ENCODE data around the gene TSHZ2. TPM values are rescaled to one million over a fixed set of nuclear protein-coding genes. Genes with fewer than 3 reads are reported as not detected.

The TSHZ2 gene
- total and polyA plus RNA-seq, 11 donors = 1.8 to 12.1 (median 3.7) TPM

DNA sequence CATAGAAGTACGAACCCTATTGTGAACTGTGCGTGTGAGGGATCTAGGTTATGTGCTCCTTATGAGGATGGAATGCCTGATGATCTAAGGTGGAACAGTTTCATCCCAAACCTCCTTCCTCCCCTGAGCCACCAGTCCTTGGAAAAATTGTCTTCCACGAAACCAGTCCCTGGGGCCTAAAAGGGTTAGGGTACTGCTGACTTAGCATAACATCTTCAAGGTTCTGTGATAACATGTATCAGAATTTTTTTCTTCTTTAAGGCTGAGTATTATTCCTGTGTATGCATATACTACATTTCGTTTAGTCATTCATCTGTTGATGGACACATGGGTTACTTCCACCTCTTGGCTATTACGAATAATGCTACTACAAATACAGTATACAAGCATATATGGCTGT is 80.2 kb downstream of the TSHZ2 start:
- no peaks in the 10 kb centered on the region for H3K27me3 ChIP-seq
- H3K9me3 ChIP-seq = peaks cover 0 to 4% (median 0%) of the 10 kb centered on the region in 12 donors
- WGBS, 4 donors = 86 to 97% (median 95%) methylated on average over 5 of the region's 5 CpGs
- TF ChIP-seq POLR2A (IDR thresholded peaks at IDR 0.05) = no peak
- TF ChIP-seq, protein P1, sequence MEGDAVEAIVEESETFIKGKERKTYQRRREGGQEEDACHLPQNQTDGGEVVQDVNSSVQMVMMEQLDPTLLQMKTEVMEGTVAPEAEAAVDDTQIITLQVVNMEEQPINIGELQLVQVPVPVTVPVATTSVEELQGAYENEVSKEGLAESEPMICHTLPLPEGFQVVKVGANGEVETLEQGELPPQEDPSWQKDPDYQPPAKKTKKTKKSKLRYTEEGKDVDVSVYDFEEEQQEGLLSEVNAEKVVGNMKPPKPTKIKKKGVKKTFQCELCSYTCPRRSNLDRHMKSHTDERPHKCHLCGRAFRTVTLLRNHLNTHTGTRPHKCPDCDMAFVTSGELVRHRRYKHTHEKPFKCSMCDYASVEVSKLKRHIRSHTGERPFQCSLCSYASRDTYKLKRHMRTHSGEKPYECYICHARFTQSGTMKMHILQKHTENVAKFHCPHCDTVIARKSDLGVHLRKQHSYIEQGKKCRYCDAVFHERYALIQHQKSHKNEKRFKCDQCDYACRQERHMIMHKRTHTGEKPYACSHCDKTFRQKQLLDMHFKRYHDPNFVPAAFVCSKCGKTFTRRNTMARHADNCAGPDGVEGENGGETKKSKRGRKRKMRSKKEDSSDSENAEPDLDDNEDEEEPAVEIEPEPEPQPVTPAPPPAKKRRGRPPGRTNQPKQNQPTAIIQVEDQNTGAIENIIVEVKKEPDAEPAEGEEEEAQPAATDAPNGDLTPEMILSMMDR (IDR thresholded peaks at IDR 0.05) = no peak
- DNase-seq = no peak
- no peaks in the 10 kb centered on the region for H3K36me3 ChIP-seq
- no peak overlapping the region for H3K27ac ChIP-seq
- intact Hi-C loops (cut with DNase I) = no loop called here
- no peak for ATAC-seq
- H3K4me3 ChIP-seq = no peak overlapping the region
- no peaks in the 10 kb centered on the region for H3K4me1 ChIP-seq

DNA sequence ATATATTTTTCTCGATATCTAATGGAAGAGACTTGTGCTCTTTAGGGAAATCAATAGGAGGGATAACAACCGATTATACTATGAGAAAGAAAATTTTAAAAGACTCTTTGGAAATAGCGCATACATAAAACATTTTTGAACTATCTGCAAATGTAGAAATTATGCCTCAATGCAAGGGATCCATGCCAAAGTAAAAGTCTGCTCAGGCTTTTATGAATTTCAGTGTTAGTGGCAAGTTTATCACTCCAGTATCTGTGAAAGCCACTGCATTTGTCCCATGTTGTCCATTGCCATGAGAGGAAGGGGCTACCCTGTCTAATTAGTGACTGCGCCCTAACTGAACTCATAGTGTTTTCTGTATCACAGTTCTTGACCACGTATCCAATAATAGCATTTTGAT is 81.4 kb downstream of the TSHZ2 start:
- ATAC-seq (no peak), DNase-seq (no peak)
- no peaks in the 10 kb centered on the region for H3K27me3 ChIP-seq
- H3K27ac ChIP-seq = no peak overlapping the region
- no peak overlapping the region for H3K4me3 ChIP-seq
- no peak for TF ChIP-seq POLR2A (IDR thresholded peaks at IDR 0.05)
- no peaks in the 10 kb centered on the region for H3K9me3 ChIP-seq
- H3K4me1 ChIP-seq = no peaks in the 10 kb centered on the region
- H3K36me3 ChIP-seq = no peaks in the 10 kb centered on the region
- 88 to 95% (median 92%) methylated on average over 5 of the region's 5 CpGs for WGBS, 4 donors
- intact Hi-C loops (cut with DNase I) = no loop called here

DNA sequence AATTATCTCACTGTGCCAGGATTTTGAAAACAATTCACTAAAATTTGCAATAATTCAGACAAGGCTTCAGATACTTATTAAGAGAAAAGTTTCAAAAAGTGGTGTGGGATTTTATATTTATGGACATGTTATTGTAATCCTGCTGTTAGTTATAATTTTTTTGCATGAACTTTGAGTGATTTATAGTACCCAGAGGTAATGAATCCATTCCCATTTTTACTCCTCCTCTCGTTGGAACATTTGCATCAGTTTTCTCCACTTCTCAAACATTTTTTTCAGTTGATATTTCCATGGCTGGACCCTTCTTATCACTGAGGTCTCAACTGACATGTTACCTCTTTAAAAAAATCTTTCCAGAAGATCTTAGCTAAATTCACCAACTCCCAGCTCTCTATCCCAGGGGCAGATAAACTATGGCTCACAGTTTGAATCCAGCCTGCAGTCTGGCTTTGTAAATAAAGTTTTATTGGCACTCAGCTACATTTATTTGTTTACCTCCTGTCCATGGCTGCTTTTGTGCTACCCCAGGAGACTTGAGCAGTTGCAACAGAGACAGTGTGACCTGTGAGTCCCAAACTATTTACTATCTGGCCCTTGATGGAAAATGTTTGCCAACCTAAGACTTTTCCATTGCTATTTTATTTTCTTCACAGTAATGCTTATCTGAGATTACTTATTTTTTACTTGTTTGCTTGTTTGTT is 83.4 kb downstream of the TSHZ2 start:
- no peaks in the 10 kb centered on the region for H3K27me3 ChIP-seq
- H3K27ac ChIP-seq = no peak overlapping the region
- H3K4me1 ChIP-seq = no peaks in the 10 kb centered on the region
- intact Hi-C loops (cut with DNase I) = no loop called here
- H3K9me3 ChIP-seq = no peaks in the 10 kb centered on the region
- no peak overlapping the region for H3K4me3 ChIP-seq
- H3K36me3 ChIP-seq = no peaks in the 10 kb centered on the region
- 61 to 83% (median 76%) methylated on average over 1 of the region's 1 CpG for WGBS, 4 donors
- DNase-seq (no peak), ATAC-seq (no peak)
- TF ChIP-seq, protein P1 (IDR thresholded peaks at IDR 0.05) = no peak
- TF ChIP-seq POLR2A (IDR thresholded peaks at IDR 0.05) = no peak

DNA sequence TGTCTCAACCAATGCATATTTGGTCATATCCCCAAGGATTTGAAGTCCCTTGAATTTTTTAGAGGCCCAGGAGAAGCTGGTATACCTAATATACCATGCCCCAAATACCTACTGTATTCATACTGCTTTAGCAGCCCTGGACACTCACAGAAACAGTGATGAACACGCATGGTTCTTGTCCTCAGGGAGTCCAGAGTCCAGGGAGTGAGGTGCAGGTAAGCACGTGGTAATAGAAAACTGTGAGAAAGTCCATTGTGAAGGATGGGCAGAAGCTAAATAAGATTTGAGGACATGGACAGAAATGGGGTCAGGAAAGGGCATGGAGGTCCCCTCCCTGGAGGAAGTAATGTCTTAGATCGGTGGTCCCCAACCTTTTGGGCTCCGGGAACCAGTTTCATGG is 85.4 kb downstream of the TSHZ2 start:
- TF ChIP-seq, protein P1 (IDR thresholded peaks at IDR 0.05) = no peak
- no peak for TF ChIP-seq POLR2A (IDR thresholded peaks at IDR 0.05)
- Histone ChIP-seq H3K27me3 (no peaks in the 10 kb centered on the region), H3K27ac (no peak overlapping the region), H3K4me3 (no peak overlapping the region), H3K9me3 (no peaks in the 10 kb centered on the region), H3K36me3 (no peaks in the 10 kb centered on the region), H3K4me1 (no peaks in the 10 kb centered on the region)
- intact Hi-C loops (cut with DNase I) = no loop called here
- DNase-seq (no peak), ATAC-seq (no peak)
- WGBS, 4 donors = 95 to 98% (median 97%) methylated on average over 4 of the region's 4 CpGs

DNA sequence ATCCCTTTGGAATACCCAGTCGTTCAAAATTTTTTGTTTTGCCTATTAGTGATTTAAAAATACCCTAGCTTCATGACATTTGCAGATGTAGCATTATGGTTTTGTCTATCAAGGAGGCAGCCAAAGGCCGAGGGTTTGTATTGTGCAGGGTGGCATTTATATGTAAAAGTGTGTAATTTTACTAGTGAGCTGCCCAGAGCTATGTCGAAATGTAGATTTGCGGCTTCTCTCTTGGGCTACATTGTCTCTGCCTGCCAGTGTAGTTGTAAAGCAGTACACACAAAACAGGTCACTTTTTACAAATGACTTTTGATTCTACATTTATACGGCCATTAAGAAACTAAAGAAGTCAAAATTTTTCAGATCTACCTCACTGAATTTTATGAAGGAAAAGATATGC is 87.7 kb downstream of the TSHZ2 start:
- Histone ChIP-seq H3K27ac (no peak overlapping the region), H3K4me3 (no peak overlapping the region), H3K27me3 (no peaks in the 10 kb centered on the region), H3K4me1 (no peaks in the 10 kb centered on the region), H3K9me3 (no peaks in the 10 kb centered on the region), H3K36me3 (no peaks in the 10 kb centered on the region)
- DNase-seq (no peak), ATAC-seq (no peak)
- WGBS, 4 donors = 85 to 88% (median 87%) methylated on average over 5 of the region's 5 CpGs
- intact Hi-C loops (cut with DNase I) = loop anchor here in 1 of 10 donors (5.0 kb wide), 1 partner anchor 52 kb away; no protein-coding TSS in a partner anchor
- no peak for TF ChIP-seq POLR2A (IDR thresholded peaks at IDR 0.05)
- TF ChIP-seq, protein P1 (IDR thresholded peaks at IDR 0.05) = no peak

Measured in heart left ventricle (tissue), 16 donors.